Natural killer cell (primary cell): ENCODE results near the gene NEURL1B. TPM values are rescaled to one million over a fixed set of nuclear protein-coding genes. Genes with fewer than 3 reads are reported as not detected.

Experiments
- ATAC-seq, 3 donors: fragments of 150-1000 bp in 2 of 3; fragments of 200-7000 bp in 1 of 3; cut with Tn5 transposase; 1 replicate in 1 of 3; 2 replicates in 2 of 3; pipeline ENCODE4 v1.10.0; 2021; ENCODE audit warnings: mild to moderate bottlenecking in 2 of 3, moderate library complexity in 2 of 3
- DNase-seq, 2 donors: peaks; one replicate each; pipeline versions ENCODE4 v3.0.0 to v3.0.0-alpha.2; 2013 to 2021; ENCODE audit warnings: mixed read lengths in 1 of 2
- H3K27ac ChIP-seq: one replicate; pipeline ENCODE4 v1.5.1; 2013; ENCODE audit warnings: mild to moderate bottlenecking, low read length
- H3K27me3 ChIP-seq: one replicate; pipeline ENCODE4 v1.6.1; 2013; ENCODE audit warnings: low read length; ENCODE audit not compliant: control insufficient read depth, insufficient read depth
- H3K36me3 ChIP-seq: one replicate; pipeline ENCODE4 v1.6.1; 2013; ENCODE audit warnings: low read length; ENCODE audit not compliant: control insufficient read depth, insufficient read depth
- H3K4me1 ChIP-seq: one replicate; pipeline ENCODE4 v1.6.1; 2013; ENCODE audit warnings: low read length; ENCODE audit not compliant: control insufficient read depth, insufficient read depth
- H3K4me3 ChIP-seq: one replicate; pipeline ENCODE4 v1.5.1; 2013; ENCODE audit warnings: low read length
- H3K9me3 ChIP-seq: one replicate; pipeline ENCODE4 v1.6.1; 2013; ENCODE audit warnings: low read length; ENCODE audit not compliant: control insufficient read depth, insufficient read depth
- H3K27ac Mint-ChIP-seq, 2 donors: one replicate each; pipeline ENCODE4 v1.8.0; 2022; ENCODE audit warnings: mild to moderate bottlenecking in 2 of 2, mixed read lengths in 2 of 2, moderate library complexity in 1 of 2
- H3K27me3 Mint-ChIP-seq, 2 donors: one replicate each; pipeline ENCODE4 v1.8.0; 2022; ENCODE audit warnings: low read depth in 2 of 2, mixed read lengths in 2 of 2
- H3K36me3 Mint-ChIP-seq: one replicate; pipeline ENCODE4 v1.8.0; 2022; ENCODE audit warnings: mixed read lengths
- H3K4me1 Mint-ChIP-seq, 2 donors: one replicate each; pipeline ENCODE4 v1.8.0; 2022; ENCODE audit warnings: mixed read lengths in 2 of 2
- H3K4me3 Mint-ChIP-seq: one replicate; pipeline ENCODE4 v1.8.0; 2022; ENCODE audit warnings: mild to moderate bottlenecking, moderate library complexity, mixed read lengths
- H3K9me3 Mint-ChIP-seq, 2 donors: one replicate each; pipeline ENCODE4 v1.8.0; 2022; ENCODE audit warnings: mixed read lengths in 2 of 2
- WGBS: methylation state at CpG from one replicate; pipeline ENCODE4 v1.1.7; 2013; ENCODE audit warnings: missing lambda C conversion rate; ENCODE audit not compliant: insufficient coverage; 5-methylcytosine and 5-hydroxymethylcytosine counted together
- intact Hi-C: fragments of 100-400 bp; cut with micrococcal nuclease; formaldehyde crosslinking; loops from one replicate; pipeline ENCODE4 v1.14.2; 2022
- total RNA-seq, 4 donors: library from RNA; stranded (reverse); fragments of 120-200 nt in 1 of 4; gene quantifications; one replicate each; pipeline versions ENCODE4 v1.2.3 to v1.2.4, GENCODE V29; 2013 to 2022
- TF ChIP-seq, protein P1 (sequence below): fragments of 200-600 bp; IDR thresholded peaks from one replicate; pipeline ENCODE4 v1.8.0; 2022; ENCODE audit warnings: antibody characterized with exemption

Gene NEURL1B
- total RNA-seq, 3 donors from 2014 or later (not counting 1 experiment from before 2014, with no cell fraction given): 0.28 to 0.54 (median 0.45) TPM

DNA sequence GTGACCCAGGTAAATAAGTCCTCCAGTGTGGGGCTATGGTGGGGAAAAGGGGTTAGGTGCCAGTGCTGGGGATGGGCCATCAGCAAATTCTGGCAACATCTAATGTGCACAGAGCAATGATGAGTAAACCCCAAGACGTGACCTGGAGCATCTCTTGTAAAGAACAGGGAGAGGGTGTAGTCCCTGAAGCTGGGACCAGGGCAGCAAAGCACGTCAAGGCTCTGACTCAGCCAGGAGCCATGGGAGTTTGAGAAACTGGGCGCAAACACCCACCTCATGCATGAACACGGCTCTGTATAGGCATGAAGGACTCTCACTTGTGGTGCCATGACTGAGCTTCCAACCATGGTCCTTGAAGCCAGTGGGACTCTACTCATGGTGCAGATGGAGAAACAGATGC lies 78.1 kb downstream of the NEURL1B start:
- ATAC-seq (no peak), DNase-seq (no peak)
- Histone ChIP-seq H3K4me1 (peaks cover 45% of the 10 kb centered on the region), H3K4me3 (no peak overlapping the region), H3K27ac (no peak overlapping the region), H3K27me3 (peaks cover 15% of the 10 kb centered on the region), H3K9me3 (no peaks in the 10 kb centered on the region), H3K36me3 (no peaks in the 10 kb centered on the region)
- peaks cover 31 to 33% of the 10 kb centered on the region in 2 donors for H3K4me1 Mint-ChIP-seq
- peaks cover 27 to 37% of the 10 kb centered on the region in 2 donors for H3K27me3 Mint-ChIP-seq
- TF ChIP-seq, protein P1, sequence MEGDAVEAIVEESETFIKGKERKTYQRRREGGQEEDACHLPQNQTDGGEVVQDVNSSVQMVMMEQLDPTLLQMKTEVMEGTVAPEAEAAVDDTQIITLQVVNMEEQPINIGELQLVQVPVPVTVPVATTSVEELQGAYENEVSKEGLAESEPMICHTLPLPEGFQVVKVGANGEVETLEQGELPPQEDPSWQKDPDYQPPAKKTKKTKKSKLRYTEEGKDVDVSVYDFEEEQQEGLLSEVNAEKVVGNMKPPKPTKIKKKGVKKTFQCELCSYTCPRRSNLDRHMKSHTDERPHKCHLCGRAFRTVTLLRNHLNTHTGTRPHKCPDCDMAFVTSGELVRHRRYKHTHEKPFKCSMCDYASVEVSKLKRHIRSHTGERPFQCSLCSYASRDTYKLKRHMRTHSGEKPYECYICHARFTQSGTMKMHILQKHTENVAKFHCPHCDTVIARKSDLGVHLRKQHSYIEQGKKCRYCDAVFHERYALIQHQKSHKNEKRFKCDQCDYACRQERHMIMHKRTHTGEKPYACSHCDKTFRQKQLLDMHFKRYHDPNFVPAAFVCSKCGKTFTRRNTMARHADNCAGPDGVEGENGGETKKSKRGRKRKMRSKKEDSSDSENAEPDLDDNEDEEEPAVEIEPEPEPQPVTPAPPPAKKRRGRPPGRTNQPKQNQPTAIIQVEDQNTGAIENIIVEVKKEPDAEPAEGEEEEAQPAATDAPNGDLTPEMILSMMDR: no peak
- WGBS: 92% methylated on average over 4 of the region's 4 CpGs
- intact Hi-C loops: no loop called here
- no peak overlapping the region for H3K27ac Mint-ChIP-seq
- no peaks in the 10 kb centered on the region for H3K9me3 Mint-ChIP-seq
- H3K4me3 Mint-ChIP-seq: no peak overlapping the region
- no peaks in the 10 kb centered on the region for H3K36me3 Mint-ChIP-seq

DNA sequence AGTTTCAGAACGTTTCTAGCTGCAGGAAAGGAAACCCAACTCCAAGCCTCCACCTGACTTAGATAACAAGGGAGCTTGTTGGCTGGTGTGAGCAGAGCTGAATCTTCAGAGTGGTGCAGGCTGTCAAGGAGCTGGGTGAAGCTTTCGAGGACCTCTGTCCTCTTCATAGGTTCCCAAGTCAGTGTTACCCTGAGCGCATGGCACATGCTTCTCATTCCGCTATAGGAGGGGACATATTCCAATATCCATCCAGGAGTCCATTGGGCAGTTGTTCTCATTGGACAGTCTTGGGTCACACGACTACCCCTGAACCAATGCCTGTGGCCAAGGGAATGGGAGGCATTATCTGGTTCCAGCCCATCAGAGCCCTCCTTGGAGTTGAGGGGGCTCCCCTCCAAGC lies 79.6 kb downstream of the NEURL1B start:
- H3K27ac Mint-ChIP-seq: no peak overlapping the region
- DNase-seq: no peak
- 87% methylated on average over 5 of the region's 5 CpGs for WGBS

DNA sequence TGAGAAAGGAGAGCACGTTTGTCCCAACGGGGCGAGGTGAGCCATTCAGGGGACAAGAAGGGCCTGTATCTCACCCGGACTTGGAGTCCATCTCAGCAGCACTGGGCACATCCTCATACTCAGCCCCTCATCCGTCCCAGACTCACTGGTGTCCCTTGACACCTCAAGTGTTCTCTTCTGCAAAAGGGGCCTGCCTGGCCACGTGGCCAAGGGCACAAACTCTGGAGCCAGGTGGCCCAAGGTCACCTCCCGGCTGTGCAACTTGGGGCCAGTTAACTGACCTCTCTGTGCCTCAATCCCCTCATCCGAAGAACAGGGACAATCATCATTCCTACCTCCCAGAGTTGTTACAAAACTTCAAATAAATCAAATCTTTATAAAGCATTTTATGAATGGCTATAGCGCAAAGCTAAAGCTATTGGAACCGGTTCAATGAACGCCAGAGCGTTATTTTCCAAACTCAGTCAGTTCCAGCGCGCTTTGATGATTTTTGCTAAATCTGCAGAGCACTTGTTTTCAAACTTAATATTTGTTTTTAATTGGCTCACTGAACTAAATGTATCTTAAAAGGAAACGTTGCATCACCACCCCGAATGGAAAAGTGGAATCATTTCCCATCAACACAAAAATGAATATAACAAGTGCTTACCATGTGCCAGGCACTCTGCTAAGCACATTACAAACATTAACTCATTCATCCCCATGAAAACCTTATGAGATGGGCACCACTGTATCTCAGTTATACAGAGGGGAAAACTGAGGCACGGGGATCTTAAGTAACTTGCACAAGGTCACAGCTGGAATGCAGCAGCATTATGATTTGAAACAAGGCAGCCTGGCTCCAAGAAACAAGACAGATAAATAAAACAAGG lies 80.6 kb downstream of the NEURL1B start:
- H3K36me3 Mint-ChIP-seq: no peaks in the 10 kb centered on the region
- DNase-seq (no peak), ATAC-seq (peak; percentile 16 to 39 (median 24))
- H3K27me3 Mint-ChIP-seq: peaks cover 52 to 53% of the 10 kb centered on the region in 2 donors
- peak overlapping the region; percentile 65 to 76 for H3K27ac Mint-ChIP-seq
- Histone ChIP-seq H3K4me3 (no peak overlapping the region), H3K9me3 (no peaks in the 10 kb centered on the region), H3K27ac (peak overlapping the region; percentile 17), H3K27me3 (peaks cover 21% of the 10 kb centered on the region), H3K4me1 (peaks cover 38% of the 10 kb centered on the region), H3K36me3 (no peaks in the 10 kb centered on the region)
- TF ChIP-seq, protein P1: no peak
- intact Hi-C loops: loop anchor here (2.0 to 5.0 kb wide), 3 partner anchors 43 to 131 kb away; no protein-coding TSS in a partner anchor
- peak overlapping the region; percentile 83 for H3K4me3 Mint-ChIP-seq
- WGBS: 72% methylated on average over 17 of the region's 17 CpGs
- no peaks in the 10 kb centered on the region for H3K9me3 Mint-ChIP-seq
- peaks cover 26 to 32% of the 10 kb centered on the region in 2 donors for H3K4me1 Mint-ChIP-seq

More for the DNA sequence above, 79.6 kb downstream of the NEURL1B start:
- Histone ChIP-seq H3K4me3 (no peak overlapping the region), H3K9me3 (no peaks in the 10 kb centered on the region), H3K4me1 (peaks cover 40% of the 10 kb centered on the region), H3K27ac (no peak overlapping the region), H3K36me3 (no peaks in the 10 kb centered on the region), H3K27me3 (peaks cover 15% of the 10 kb centered on the region)
- peaks cover 41 to 43% of the 10 kb centered on the region in 2 donors for H3K27me3 Mint-ChIP-seq
- H3K4me1 Mint-ChIP-seq: peaks cover 28 to 33% of the 10 kb centered on the region in 2 donors
- TF ChIP-seq, protein P1: no peak
- H3K4me3 Mint-ChIP-seq: no peak overlapping the region
- no peaks in the 10 kb centered on the region for H3K9me3 Mint-ChIP-seq
- intact Hi-C loops: loop anchor here (5.0 kb wide), 1 partner anchor 132 kb away; no protein-coding TSS in a partner anchor
- no peak for ATAC-seq
- H3K36me3 Mint-ChIP-seq: no peaks in the 10 kb centered on the region
